ENCODE measurements around the gene PEX16.

Gene PEX16

DNA sequence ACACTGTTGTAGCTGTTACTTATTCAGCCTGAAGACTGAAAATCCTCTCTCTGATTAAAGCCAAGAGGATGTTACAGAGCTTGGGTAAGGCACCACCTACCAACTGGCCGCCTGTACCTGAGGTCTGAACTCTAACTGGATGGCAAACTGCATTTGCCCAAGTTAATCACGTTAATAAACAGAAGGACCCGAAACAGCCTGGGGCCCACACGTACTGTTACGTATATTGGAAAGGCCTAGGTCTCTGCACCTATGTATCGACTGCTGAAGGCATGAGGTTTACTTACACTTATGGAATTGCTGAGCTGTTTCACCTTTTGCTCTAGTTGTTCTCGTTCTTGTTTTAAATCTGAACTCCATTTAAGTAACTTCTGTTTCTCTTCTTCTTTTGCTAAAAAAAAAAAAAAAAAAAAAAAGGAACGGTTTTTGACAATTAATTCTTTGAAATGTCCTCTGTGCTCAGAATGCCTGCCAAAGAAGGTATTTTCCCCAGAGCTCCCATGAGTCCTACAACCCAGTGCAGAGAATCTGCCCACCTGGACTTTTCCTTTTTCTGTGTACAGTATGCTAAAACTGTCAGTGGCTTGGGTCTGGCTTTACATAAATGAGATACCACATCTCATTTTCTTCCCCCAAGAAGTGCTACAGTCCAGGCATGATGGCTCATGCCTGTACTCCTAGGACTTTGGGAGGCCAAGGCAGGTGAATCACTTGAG lies 17.8 kb upstream of the PEX16 start:
- no peak overlapping the region for H3K4me3 ChIP-seq (ENCODE audit: low read length)
- TF ChIP-seq ZNF274 (IDR thresholded peaks at IDR 0.05; ENCODE audit: low read depth, low read length): no peak

DNA sequence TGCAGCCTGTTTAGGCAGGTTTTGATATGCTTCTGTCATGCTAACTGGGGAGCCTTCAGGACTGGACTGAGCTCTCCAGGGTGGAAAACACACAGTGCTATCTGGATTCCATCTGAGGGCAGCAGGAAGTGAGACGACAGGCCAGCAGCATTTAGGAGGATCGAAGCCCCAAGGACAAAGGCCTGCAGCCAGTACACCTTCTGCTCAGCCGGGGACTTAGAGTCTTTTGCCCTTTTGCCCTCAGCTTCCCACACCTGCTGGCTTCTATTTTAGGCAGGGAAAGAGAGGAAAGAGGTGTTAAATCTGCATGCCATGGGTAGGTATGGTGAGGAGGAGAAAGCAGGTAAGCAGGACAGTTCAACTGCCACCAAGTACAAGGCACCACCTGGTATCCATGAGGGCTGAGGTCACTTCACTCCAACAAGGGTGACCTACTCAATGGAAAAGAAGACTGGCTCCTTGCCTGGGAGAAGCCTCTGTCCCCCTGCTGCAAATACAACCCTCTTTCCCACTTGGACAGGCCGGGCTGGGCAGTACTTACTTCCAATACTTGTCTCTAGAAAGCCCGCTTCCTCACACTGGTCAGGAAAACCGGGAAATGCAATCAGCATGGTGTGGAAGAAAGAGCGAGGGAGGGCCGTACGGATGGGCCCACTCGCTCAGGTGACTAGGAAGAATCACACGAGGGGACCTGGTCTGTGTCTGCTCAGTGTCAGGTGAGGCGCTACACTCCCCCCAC lies 17.1 kb upstream of the PEX16 start:
- H3K4me3 ChIP-seq (ENCODE audit: low read length): no peak overlapping the region

DNA sequence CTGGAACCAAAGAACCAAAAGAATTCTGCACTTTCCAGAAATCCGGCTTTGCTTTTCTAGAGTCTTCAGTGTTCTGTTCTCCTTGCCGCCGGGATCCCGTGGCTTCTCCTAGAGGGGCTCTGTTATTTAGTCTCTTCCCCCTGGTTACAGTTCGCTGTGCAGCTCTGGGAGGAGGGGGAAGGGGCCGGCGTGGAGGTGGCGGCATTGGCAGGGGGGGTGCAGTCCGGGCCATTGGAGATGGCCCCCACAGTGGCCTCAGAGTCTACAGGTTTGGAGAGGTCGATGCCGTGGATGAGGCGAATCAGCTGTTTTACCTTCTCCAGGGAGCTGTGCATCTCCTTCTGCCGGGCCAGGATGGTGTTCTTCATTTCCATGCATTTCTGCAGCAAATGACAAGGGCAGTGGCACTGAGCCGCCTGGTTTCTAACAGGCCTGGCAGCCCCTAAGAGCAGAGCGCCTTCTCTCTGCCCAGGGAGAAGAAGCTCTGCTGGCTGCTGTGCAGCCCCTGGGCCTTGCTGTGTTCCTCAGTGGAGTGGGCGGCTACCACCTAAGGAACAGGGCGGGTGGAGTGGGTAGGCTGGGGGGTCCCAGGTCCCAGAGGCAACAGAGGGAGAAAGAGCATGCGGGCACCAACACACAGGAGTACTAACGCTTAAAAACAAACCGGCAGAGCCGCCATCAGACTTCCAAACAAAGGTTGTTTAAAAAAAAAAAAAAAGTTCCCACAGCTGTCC lies 16.3 kb upstream of the PEX16 start:
- no peak overlapping the region; the same call in 1 of the 2 replicates for H3K4me3 ChIP-seq (ENCODE audit: low read length)
- TF ChIP-seq ZNF274 (IDR thresholded peaks at IDR 0.05; ENCODE audit: low read depth, low read length): no peak

More for the DNA sequence above, 17.1 kb upstream of the PEX16 start:
- no peak for TF ChIP-seq ZNF274 (IDR thresholded peaks at IDR 0.05; ENCODE audit: low read depth, low read length)

DNA sequence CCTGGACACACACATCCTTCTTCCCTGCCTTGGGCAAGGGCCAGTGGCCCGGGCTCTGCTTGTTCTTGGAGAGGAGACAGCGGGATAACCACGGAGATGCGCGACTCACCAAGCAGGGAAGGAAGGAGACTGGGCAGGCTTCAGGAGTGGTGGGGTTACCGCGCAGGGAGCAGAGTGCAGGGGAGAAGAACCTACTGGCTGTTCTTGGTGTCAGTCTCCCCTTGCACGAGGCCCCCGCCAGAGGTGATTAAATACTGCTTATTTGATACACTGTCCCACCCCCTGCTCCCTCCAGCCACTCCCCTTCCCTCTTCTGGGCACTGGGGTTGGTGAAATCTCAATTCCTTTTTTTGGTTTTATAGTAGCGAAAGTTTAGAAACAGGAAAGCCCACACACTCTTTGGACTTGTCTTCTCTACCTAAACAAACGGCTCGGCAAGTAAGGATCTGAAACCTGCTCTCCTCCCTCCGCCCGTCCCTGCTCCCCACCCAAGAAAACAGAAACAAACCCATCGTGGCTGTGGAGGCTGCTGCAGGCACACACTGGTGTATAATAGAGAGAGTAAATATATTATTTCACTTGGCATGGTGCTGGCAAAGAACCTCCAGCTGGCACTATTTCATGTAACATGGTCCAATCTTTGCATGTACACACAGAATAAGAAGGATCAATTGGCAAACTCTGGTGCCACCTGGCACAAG lies 15.6 kb upstream of the PEX16 start:
- no peak overlapping the region; the same call in 1 of the 2 replicates for H3K4me3 ChIP-seq (ENCODE audit: low read length)
- TF ChIP-seq ZNF274 (IDR thresholded peaks at IDR 0.05; ENCODE audit: low read depth, low read length): no peak

DNA sequence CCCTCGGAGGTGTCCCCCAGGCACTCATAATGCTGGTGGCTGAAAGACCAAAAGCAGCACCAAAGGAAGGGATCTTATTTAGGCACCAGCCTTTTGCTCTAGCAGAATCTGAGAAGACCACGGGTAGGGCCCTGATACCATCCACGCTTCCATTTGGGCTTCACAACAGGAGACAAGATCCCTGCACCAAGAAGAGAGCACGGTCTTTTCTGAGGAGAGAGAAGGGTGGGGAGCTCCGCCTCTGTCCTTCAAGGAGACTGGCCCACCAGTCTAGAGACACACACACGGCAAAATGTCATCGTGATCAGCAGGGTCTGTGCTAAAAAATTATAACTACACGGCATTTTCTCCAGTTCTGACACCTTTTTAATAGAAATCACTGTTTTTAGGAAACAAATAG lies 14.5 kb upstream of the PEX16 start:
- no peak overlapping the region for H3K4me3 ChIP-seq (ENCODE audit: low read length)
- no peak for TF ChIP-seq ZNF274 (IDR thresholded peaks at IDR 0.05; ENCODE audit: low read depth, low read length)

DNA sequence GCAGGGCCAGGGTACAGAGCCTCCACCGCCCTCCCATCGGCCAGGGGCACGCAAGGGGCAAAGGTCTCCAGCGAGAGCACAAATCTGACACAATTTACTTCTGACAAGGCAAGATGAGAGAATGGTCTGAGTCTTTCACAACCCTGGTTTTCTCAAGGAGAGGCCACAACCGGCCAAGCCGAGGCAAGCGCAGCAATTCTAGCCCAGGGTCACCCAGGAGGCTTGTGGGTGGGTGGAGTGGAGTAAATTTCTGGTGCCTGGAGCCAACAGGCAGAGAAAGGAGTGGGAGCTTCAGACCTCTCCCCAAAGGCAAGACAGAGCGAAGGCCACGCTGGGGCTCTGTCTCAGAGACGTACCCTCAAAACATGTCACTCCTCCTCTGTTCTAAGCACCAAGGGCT lies 14.1 kb upstream of the PEX16 start:
- H3K4me3 ChIP-seq (ENCODE audit: low read length): no peak overlapping the region
- no peak for TF ChIP-seq ZNF274 (IDR thresholded peaks at IDR 0.05; ENCODE audit: low read depth, low read length)

DNA sequence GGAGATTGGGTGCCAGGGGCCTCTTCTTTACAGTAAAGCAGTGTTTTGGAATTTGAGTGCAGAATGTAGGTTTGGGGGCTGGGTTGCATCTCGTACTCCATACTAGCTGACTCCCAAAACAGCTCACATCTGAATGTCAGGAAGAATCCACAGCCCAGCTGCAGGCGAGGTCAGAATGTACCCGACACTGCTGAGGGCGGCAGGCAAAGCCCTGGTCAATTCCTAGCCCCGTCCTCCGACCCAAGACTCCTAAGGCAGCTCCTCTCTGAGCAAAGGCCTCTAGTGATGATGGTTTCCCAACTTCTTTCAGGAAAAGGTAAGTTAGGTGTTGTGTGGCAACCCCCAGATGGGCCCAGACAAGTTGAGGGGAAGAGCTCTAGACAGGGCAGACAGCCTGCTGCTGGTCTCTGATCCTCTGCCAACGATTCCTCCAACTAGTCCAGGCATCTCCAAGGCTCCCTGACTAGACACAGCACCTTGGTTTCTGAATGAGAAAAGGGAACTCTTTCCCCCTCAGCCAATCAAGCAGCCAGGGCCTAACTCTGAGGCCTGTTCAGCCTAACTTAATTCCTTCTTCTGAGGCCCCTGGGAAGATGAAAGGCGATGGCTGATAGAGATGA lies 13.4 kb upstream of the PEX16 start:
- TF ChIP-seq ZNF274 (IDR thresholded peaks at IDR 0.05; ENCODE audit: low read depth, low read length): no peak
- H3K4me3 ChIP-seq (ENCODE audit: low read length): no peak overlapping the region

DNA sequence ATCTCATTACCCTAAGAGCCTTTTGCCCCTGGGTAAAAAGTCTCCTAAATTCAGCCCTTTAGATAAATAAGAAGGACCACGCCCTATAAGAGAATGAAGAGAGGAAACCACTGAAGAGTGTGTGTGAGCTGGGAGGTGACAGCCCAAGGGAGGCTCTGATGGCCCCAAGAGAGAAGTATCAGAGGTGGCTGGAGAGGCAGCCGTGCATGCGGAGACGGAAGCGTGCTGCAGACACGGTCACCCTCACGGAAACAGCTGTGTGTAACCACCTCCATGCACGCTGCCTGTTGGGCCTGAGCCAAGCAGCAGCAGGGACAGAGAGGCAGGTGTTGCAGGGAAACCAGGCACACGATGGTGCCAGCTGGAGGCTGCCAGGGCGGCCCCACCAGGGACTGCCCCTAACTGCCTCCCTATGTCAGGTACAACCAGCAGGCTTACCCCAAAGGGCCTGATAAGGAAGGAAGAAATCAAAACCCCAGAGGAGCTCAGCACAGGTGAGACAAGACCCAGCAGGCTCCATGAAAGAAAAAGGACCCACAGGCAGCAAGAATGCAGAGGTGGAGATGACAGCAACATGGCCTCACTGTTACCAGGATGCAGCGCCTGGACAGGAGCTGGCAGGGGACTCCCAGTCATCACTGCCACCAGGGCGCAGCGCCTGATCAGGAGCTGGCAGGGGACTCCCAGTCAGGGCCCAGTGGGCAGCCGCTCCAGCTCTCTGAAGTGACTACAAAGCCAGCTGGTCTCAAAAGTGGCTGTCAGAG lies 12.5 kb upstream of the PEX16 start:
- no peak for TF ChIP-seq ZNF274 (IDR thresholded peaks at IDR 0.05; ENCODE audit: low read depth, low read length)
- H3K4me3 ChIP-seq (ENCODE audit: low read length): no peak overlapping the region

DNA sequence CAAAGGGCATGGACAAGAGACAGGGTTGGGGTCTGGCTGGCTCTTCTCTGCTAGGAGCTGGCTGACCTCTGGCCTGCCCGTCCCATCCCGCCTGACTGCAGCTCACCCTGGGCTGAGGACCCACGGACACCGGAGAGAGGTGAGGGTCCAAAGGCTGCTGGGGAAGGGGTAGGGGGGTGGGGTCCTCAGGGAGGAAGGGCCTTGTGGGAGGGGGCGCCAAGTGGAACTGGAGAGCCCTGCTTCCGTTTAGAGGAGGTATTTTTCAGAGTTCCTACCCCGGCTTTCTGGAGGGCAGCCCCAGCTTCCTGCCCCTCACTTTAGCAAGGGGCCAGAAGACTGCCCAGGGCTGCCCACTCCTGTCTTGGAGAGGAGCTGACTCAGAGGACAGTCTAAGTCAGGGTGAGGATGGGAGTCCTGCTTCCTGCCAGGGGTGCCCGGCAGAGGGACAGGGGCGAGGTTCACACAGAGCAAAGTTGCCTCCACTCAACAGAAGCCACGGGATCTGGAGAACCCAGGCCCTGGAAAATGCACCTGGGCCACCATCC lies 11.9 kb upstream of the PEX16 start:
- H3K4me3 ChIP-seq (ENCODE audit: low read length): no peak overlapping the region
- no peak for TF ChIP-seq ZNF274 (IDR thresholded peaks at IDR 0.05; ENCODE audit: low read depth, low read length)

DNA sequence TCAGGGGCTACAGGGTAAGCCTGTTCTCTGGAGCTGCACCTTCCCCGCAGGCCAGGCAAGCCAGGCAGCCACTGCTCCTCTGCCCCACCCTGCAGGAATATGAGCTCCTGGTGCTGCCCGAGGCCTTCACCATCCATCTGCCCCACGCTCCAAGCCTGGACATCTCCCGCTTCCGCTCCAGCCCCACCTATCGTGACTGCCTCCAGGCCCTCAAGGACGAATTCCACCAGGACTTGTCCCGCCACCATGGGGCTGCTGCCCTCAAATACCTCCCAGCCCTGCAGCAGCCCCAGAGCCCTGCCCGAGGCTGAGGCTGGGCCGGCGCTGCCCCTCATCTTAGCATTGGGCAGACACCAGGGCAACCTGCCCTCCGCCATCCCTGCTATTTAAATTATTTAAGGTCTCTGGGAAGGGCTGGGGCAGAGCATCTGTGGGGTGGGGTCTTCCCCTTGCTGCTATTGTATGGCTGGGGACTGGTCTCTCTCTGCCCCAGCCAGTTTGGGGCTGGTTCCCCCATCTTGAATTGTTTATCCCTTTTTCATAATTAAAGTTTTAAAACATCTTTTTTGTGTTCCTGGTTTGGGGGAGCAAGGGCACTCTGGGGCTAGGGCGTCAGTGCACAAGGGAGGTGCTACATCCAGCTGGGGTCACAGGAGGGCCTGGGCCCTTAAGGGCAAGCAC lies 11.0 kb upstream of the PEX16 start:
- no peak overlapping the region for H3K4me3 ChIP-seq (ENCODE audit: low read length)
- no peak for TF ChIP-seq ZNF274 (IDR thresholded peaks at IDR 0.05; ENCODE audit: low read depth, low read length)

DNA sequence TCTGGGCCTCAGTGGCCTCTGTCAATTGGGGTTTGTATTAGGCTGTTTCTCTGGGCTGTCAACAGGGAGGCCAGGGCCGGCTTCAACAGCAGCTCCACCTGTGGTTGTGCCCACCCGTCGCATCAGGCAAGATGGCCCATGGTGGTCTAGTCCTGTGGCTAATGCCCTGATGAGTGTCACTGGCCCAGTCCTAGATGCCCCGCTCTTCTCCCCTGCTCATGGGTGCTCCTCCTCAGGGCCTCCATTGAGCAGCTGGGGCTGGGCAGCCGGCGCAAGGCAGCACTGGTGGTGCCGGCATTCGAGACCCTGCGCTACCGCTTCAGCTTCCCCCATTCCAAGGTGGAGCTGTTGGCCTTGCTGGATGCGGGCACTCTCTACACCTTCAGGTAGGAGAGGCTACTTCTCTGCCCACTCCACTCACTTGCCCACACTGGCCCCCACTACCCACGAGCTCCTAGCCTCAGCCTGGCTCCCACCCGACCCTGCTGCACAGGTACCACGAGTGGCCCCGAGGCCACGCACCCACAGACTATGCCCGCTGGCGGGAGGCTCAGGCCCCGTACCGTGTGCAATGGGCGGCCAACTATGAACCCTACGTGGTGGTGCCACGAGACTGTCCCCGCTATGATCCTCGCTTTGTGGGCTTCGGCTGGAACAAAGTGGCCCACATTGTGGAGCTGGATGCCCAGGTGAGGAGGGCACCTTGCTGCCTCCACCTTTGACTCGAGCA lies 10.2 kb upstream of the PEX16 start:
- no peak for TF ChIP-seq ZNF274 (IDR thresholded peaks at IDR 0.05; ENCODE audit: low read depth, low read length)
- H3K4me3 ChIP-seq (ENCODE audit: low read length): no peak overlapping the region

DNA sequence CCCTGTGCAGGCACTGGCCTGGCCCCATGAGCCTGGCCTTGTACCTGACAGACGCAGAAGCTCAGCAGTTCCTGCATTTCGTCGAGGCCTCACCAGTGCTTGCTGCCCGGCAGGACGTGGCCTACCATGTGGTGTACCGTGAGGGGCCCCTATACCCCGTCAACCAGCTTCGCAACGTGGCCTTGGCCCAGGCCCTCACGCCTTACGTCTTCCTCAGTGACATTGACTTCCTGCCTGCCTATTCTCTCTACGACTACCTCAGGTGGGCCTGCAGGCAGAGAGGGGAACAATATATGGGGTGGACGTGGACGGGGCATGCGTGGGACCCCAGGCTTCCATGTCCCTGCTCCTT lies 9.6 kb upstream of the PEX16 start:
- H3K4me3 ChIP-seq (ENCODE audit: low read length): no peak overlapping the region
- TF ChIP-seq ZNF274 (IDR thresholded peaks at IDR 0.05; ENCODE audit: low read depth, low read length): no peak

Data from GM08714 (cell line).